ENCODE data around the gene STRIP2.
"Not testable (repeated sequence)": the region's sequence is repeated elsewhere in the genome, so short reads cannot be mapped to it uniquely, and the experiment has no call there.

STRIP2 gene

DNA sequence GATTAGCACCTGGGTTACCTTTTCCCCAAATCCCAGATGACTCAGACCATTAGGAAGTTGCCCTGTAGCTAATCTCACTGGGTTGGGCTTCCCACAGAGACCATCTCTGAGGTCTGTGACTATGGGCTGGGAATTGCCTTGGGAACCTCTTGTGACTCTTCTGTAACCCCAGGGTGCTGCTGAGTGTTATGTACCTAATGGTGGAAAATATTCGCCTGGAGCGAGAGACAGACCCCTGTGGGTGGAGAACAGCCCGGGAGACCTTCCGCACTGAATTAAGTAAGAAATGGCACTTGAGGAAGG is 20.0 kb downstream of the STRIP2 start:
- Mint-ChIP-seq H3K4me3 (no peak overlapping the region), H3K27ac (no peak overlapping the region), H3K36me3 (no peaks in the 10 kb centered on the region), H3K27me3 (no peaks in the 10 kb centered on the region), H3K4me1 (no peaks in the 10 kb centered on the region), H3K9me3 (no peaks in the 10 kb centered on the region)
- DNase-seq (ENCODE audit: low spot score in 2 of 2) = no peak
- no peak for ATAC-seq (ENCODE audit: low read depth)

DNA sequence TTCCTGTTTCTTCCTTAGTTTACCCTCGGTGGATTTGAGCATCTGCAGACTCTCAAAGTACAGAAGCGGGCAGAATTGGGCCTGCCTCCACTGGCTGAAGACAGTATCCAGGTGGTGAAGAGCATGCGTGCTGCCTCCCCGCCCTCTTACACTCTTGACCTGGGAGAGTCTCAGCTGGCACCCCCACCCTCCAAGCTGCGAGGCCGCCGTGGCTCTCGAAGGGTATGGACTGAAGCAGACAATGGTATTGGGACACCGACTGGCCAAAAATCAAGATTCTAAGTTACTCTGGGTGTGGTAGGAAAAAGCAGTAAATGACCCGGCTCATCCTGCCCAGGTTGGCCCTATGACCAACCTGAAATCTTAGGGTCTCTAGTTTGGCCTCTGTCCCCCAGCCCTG is 22.2 kb downstream of the STRIP2 start:
- no peak overlapping the region for H3K27ac Mint-ChIP-seq
- DNase-seq (ENCODE audit: low spot score in 2 of 2) (no peak), ATAC-seq (ENCODE audit: low read depth) (no peak)
- no peaks in the 10 kb centered on the region for H3K4me1 Mint-ChIP-seq
- H3K27me3 Mint-ChIP-seq = no peaks in the 10 kb centered on the region
- H3K36me3 Mint-ChIP-seq = no peaks in the 10 kb centered on the region
- no peak overlapping the region for H3K4me3 Mint-ChIP-seq
- H3K9me3 Mint-ChIP-seq = no peaks in the 10 kb centered on the region

DNA sequence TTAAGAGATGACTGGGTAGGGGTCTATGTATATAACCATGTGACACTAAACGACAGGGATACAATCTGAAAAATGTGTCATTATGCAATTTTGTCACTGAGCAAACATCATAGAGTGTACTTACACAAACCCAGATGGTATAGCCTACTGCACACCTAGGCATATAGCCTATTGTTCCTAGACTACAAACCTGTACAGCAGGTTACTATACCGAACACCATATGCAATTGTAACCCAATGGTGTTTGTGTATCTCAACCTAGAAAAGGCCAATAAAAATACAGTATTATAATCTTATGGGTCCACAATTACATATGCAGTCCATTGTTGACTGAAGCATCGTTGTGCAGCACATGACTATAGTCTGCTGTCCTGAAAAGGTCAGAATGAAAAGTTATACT is 22.9 kb downstream of the STRIP2 start:
- Mint-ChIP-seq H3K9me3 (no peaks in the 10 kb centered on the region), H3K4me3 (no peak overlapping the region), H3K36me3 (no peaks in the 10 kb centered on the region), H3K4me1 (no peaks in the 10 kb centered on the region), H3K27me3 (no peaks in the 10 kb centered on the region), H3K27ac (no peak overlapping the region)
- DNase-seq (ENCODE audit: low spot score in 2 of 2) (no peak), ATAC-seq (ENCODE audit: low read depth) (no peak)

DNA sequence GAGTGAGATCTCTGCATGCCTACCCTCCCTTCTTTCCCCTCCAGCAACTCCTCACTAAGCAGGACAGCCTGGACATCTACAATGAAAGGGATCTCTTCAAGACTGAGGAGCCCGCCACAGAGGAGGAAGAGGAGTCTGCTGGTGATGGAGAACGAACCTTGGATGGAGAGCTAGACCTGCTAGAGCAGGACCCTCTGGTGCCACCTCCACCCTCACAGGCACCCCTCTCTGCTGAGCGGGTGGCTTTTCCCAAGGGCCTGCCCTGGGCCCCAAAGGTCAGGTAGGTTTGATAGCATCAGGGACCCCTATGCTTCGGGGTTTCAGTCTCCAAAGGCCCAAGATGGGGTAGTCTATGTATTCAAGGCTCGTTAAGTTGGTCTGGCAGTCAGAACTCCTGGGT is 23.9 kb downstream of the STRIP2 start:
- Mint-ChIP-seq H3K9me3 (no peaks in the 10 kb centered on the region), H3K36me3 (no peaks in the 10 kb centered on the region), H3K27me3 (no peaks in the 10 kb centered on the region), H3K4me3 (no peak overlapping the region), H3K27ac (no peak overlapping the region), H3K4me1 (no peaks in the 10 kb centered on the region)
- ATAC-seq (ENCODE audit: low read depth) = no peak
- no peak for DNase-seq (ENCODE audit: low spot score in 2 of 2)

DNA sequence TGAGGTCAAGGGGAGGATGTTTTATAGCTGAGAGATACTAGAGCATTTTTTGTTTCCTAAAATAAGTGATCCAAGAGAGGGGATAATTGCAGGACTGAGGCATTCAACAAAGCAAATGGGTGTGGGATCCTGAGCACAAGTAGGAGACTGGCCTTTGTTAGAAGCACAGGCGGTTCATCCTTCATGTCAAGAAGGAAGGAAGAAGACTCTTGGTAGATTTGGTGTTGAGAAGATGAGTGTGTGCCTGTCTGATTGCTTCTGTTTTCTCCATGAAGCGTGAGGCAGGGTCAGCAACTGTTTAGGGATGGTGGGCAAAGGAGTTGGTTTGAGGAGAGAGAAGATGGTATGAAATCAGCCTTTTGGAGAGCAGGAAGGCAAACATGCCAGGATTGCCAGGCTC is 27.6 kb downstream of the STRIP2 start:
- no peaks in the 10 kb centered on the region for H3K36me3 Mint-ChIP-seq
- no peak for DNase-seq (ENCODE audit: low spot score in 2 of 2)
- H3K27me3 Mint-ChIP-seq = no peaks in the 10 kb centered on the region
- H3K9me3 Mint-ChIP-seq = no peaks in the 10 kb centered on the region
- no peaks in the 10 kb centered on the region for H3K4me1 Mint-ChIP-seq
- ATAC-seq (ENCODE audit: low read depth) = no peak
- H3K27ac Mint-ChIP-seq = no peak overlapping the region
- no peak overlapping the region for H3K4me3 Mint-ChIP-seq

DNA sequence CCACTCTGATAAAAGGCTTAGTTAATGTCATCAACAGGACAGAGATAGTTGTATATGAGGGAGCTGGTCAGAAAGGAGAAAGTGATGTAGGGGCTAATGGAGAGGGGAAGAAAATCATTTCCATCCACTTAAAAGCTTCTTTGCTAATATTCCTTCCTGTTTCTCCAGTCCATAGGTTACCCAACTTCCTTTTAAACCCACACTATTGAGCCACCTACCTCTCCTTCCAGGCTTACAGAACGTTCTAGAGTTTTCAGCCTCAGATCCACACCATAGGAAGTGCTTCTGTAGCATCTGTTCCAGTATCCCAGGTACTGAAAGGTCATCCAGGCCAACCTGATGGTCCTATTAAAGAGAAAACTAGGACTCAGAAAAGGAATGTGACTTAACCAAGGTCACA is 28.2 kb downstream of the STRIP2 start:
- H3K4me3 Mint-ChIP-seq = no peak overlapping the region
- DNase-seq (ENCODE audit: low spot score in 2 of 2) (no peak), ATAC-seq (ENCODE audit: low read depth) (no peak)

DNA sequence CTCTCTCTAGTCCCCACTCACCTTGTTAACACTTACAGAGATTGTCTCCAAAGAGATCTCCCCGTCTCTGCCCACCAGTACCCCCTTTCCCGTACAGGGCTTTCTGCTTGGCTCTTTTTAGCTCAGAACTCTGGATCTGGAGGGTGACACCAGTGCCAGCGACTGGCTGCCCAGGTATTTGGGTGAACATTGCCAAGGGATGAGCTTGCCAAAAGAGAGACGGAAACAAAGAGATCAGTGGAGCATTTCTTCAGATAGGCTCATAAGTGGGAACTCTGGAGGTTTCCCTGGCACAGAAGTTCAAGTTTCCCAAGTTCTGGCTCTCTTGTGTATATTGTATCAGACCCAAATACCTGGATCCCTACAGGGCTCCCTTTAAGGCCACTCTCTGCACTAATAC is 30.0 kb downstream of the STRIP2 start:
- Mint-ChIP-seq H3K27me3 (no peaks in the 10 kb centered on the region), H3K4me3 (no peak overlapping the region), H3K9me3 (no peaks in the 10 kb centered on the region), H3K36me3 (no peaks in the 10 kb centered on the region), H3K4me1 (no peaks in the 10 kb centered on the region), H3K27ac (no peak overlapping the region)
- ATAC-seq (ENCODE audit: low read depth) (no peak), DNase-seq (ENCODE audit: low spot score in 2 of 2) (no peak)

More for the DNA sequence above, 28.2 kb downstream of the STRIP2 start:
- Mint-ChIP-seq H3K9me3 (no peaks in the 10 kb centered on the region), H3K4me1 (no peaks in the 10 kb centered on the region), H3K27ac (no peak overlapping the region), H3K27me3 (no peaks in the 10 kb centered on the region), H3K36me3 (no peaks in the 10 kb centered on the region)

DNA sequence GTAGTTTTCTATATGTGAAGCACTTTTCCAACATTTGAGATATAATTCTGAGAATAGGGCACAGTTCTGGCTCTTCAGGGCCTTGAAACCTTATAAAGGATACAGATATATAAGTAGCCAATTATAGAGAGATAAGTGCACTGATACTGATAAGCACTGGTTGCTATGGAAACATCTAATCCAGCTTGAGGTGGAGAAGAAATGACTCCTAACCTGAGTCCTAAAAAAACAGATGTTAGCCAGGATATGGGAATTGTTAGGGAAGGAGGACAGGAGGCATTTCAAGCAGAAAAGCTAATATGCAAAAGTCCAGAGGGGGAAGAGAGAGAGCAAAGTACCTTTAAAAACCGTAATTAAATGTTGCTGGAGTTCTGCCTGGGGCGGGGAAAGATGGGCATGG is 30.8 kb downstream of the STRIP2 start:
- Mint-ChIP-seq H3K27ac (no peak overlapping the region), H3K36me3 (no peaks in the 10 kb centered on the region), H3K9me3 (no peaks in the 10 kb centered on the region), H3K4me1 (no peaks in the 10 kb centered on the region), H3K4me3 (no peak overlapping the region), H3K27me3 (no peaks in the 10 kb centered on the region)
- no peak for DNase-seq (ENCODE audit: low spot score in 2 of 2)
- no peak for ATAC-seq (ENCODE audit: low read depth)

DNA sequence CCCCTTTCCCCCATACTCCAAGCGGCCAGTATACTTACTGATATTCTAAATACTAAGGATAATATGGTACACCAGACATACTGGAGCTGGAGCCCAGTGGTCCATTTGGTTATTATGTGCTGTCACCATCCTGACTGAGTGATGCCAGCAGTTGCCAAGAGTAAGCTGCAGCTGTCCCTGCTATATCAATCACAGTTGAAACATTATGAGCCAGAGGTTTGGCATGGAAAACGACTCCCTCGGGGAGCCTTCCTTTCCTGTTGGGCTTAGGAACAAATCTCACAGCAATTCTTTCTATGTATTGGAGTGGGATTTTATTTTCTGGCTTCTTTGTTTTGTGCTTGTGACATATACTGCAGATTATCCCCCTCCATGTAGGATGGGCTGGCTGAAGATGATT is 32.6 kb downstream of the STRIP2 start:
- Mint-ChIP-seq H3K4me1 (no peaks in the 10 kb centered on the region), H3K9me3 (no peaks in the 10 kb centered on the region), H3K4me3 (no peak overlapping the region), H3K27me3 (no peaks in the 10 kb centered on the region), H3K36me3 (no peaks in the 10 kb centered on the region), H3K27ac (no peak overlapping the region)
- ATAC-seq (ENCODE audit: low read depth) (no peak), DNase-seq (ENCODE audit: low spot score in 2 of 2) (no peak)

DNA sequence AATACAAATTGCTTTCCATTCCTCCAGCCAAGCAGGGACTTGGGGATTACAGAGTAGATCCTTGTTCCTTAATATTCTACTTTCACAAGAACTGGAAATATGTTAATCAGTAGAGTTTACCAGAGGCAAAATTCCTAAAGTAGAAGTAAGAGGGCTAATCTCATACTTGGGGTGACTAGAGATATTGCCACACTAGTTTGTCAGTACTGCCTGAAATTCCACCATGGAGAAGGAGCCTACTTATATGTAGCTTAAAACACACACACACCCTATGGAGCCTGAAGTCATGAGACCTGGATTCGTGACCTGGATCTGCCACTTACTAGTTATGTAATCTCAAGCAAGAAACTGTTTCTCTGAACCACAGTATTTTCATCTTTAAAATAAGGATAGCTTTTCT is 33.9 kb downstream of the STRIP2 start:
- no peak for ATAC-seq (ENCODE audit: low read depth)
- no peak overlapping the region for H3K27ac Mint-ChIP-seq
- no peaks in the 10 kb centered on the region for H3K27me3 Mint-ChIP-seq
- no peak for DNase-seq (ENCODE audit: low spot score in 2 of 2)
- H3K4me3 Mint-ChIP-seq = no peak overlapping the region
- no peaks in the 10 kb centered on the region for H3K9me3 Mint-ChIP-seq
- H3K4me1 Mint-ChIP-seq = no peaks in the 10 kb centered on the region
- no peaks in the 10 kb centered on the region for H3K36me3 Mint-ChIP-seq

DNA sequence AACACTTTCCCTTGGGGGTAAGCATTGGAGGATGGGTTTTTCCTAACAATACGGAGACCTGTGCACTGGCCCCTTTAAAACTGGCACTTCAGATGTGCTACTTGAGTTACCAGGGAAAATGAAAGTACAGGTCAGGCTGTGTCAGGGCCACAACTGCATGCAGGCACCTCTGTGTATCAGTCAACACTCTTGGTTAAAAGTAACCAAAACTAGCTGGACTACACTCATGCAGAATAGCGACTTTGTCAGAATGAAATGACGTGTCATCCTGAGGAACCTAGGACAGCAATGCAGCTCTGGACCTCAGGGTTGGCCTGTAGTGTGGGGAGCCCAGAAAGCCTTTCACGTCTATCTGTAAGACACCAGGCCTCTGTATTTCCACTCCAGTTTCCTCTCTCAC is 34.3 kb downstream of the STRIP2 start:
- no peaks in the 10 kb centered on the region for H3K36me3 Mint-ChIP-seq
- DNase-seq (ENCODE audit: low spot score in 2 of 2) = no peak
- no peak overlapping the region for H3K4me3 Mint-ChIP-seq
- ATAC-seq (ENCODE audit: low read depth) = no peak
- no peak overlapping the region for H3K27ac Mint-ChIP-seq
- no peaks in the 10 kb centered on the region for H3K4me1 Mint-ChIP-seq
- H3K27me3 Mint-ChIP-seq = no peaks in the 10 kb centered on the region
- H3K9me3 Mint-ChIP-seq = no peaks in the 10 kb centered on the region

DNA sequence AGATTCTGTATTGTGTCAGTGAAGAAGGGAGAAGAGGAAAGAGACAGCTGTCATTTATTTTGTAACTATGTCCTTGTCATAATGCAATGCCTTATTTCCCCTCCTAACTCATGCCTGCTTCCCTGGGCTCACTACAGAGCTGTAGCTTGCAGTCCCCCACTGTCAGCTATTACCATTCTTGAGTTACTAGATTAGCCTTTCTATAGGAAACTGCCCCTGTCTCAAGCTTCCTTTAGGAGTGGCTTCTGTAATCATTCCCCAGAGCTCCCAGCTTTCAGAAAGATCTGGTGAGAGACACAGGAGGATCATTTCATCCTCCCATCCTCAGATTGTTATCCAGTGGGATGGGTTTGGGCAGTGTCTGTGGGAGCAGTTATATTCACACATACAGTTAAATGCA is 35.7 kb downstream of the STRIP2 start:
- Mint-ChIP-seq H3K9me3 (no peaks in the 10 kb centered on the region), H3K4me1 (no peaks in the 10 kb centered on the region), H3K27me3 (no peaks in the 10 kb centered on the region), H3K36me3 (no peaks in the 10 kb centered on the region), H3K27ac (no peak overlapping the region), H3K4me3 (no peak overlapping the region)
- DNase-seq (ENCODE audit: low spot score in 2 of 2) = no peak
- no peak for ATAC-seq (ENCODE audit: low read depth)

DNA sequence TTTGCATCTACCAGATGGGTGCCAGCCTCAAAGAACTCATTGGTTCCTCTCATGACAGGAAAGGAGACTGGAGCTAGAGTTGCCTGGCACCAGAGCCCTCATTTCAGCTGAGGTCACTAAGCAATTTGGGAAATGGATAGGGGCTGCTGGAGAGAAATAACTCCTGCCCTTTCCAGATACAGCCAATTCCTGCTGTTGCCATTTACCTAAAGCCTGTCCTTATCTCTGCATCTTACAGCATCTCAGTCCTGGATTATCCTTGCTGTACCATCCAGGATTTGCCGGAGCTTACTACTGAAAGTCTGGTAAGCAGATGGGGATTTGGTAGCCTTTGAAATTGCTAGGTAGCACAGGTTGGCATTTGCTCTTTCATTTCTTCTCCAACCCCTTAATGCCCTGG is 36.2 kb downstream of the STRIP2 start:
- no peaks in the 10 kb centered on the region for H3K4me1 Mint-ChIP-seq
- no peak for DNase-seq (ENCODE audit: low spot score in 2 of 2)
- H3K4me3 Mint-ChIP-seq = no peak overlapping the region
- H3K27ac Mint-ChIP-seq = no peak overlapping the region
- H3K36me3 Mint-ChIP-seq = no peaks in the 10 kb centered on the region
- H3K27me3 Mint-ChIP-seq = no peaks in the 10 kb centered on the region
- no peak for ATAC-seq (ENCODE audit: low read depth)
- H3K9me3 Mint-ChIP-seq = no peaks in the 10 kb centered on the region

DNA sequence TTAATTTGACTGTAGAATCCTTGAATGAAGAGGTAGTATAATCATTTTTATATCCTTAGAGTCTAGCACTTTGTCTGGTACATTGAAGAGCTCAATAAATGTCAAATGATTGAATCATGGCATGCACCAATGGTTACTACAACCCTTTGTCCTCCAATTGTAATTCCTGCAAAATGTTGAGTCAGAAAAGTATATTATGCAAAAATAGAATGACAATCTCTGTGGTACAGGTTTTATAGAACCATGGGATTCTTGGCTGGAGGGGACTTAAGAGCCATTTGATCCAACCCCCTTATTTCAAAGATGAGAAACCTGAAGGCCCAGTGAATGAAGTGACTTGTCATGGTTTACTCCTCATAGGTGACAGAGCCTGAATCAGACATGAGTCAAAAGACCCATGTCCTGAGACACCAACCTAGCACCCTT is 37.2 kb downstream of the STRIP2 start:
- DNase-seq (ENCODE audit: low spot score in 2 of 2) (no peak), ATAC-seq (ENCODE audit: low read depth) (no peak)
- Mint-ChIP-seq H3K27me3 (no peaks in the 10 kb centered on the region), H3K27ac (no peak overlapping the region), H3K4me3 (no peak overlapping the region), H3K4me1 (no peaks in the 10 kb centered on the region), H3K9me3 (no peaks in the 10 kb centered on the region), H3K36me3 (no peaks in the 10 kb centered on the region)

DNA sequence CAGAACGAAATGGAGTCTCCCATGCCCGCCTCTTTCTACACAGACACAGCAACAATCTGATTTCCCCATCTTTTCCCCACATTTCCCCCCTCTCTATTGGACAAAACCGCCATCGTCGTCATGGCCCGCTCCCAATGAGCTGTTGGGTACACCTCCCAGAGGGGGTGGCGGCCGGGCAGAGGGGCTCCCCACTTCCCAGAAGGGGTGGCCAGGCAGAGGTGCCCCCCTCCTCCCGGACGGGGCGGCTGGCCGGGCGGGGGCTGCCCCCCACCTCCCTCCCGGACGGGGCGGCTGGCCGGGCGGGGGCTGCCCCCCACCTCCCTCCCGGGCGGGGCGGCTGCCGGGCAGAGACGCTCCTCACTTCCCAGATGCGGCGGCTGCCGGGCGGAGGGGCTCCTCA is 41.7 kb downstream of the STRIP2 start:
- not testable (repeated sequence) for H3K36me3 Mint-ChIP-seq; ATAC-seq (ENCODE audit: low read depth); DNase-seq (ENCODE audit: low spot score in 2 of 2); H3K9me3 Mint-ChIP-seq; H3K27ac Mint-ChIP-seq; H3K27me3 Mint-ChIP-seq; H3K4me1 Mint-ChIP-seq; H3K4me3 Mint-ChIP-seq

DNA sequence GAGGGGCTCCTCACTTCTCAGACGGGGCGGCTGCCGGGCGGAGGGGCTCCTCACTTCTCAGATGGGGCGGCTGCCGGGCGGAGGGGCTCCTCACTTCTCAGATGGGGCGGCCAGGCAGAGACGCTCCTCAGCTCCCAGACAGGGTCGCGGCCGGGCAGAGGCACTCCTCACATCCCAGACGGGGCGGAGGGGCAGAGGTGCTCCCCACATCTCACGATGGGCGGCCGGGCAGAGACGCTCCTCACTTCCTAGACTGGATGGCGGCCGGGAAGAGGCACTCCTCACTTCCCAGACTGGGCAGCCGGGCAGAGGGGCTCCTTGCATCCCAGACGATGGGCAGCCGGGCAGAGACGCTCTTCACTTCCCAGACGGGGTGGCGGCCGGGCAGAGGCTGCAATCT is 42.2 kb downstream of the STRIP2 start:
- H3K4me1 Mint-ChIP-seq; H3K27ac Mint-ChIP-seq; DNase-seq (ENCODE audit: low spot score in 2 of 2); H3K4me3 Mint-ChIP-seq; H3K27me3 Mint-ChIP-seq; ATAC-seq (ENCODE audit: low read depth); H3K9me3 Mint-ChIP-seq; H3K36me3 Mint-ChIP-seq: not testable (repeated sequence)

All from memory B cell (primary cell).